Motor neuron (in vitro differentiated cells): Measurements from ENCODE around the gene MIF. TPM values are rescaled to one million over a fixed set of nuclear protein-coding genes. Genes with fewer than 3 reads are reported as not detected.
"Not testable (repeated sequence)": the region's sequence is repeated elsewhere in the genome, so short reads cannot be mapped to it uniquely, and the experiment has no call there.

Experiments used
- ATAC-seq, 8 experiments: fragments of 200-7000 bp; cut with Tn5 transposase; replicated peaks in 6 of 8; 2 replicates each; pipeline ENCODE4 v1.8.0; 2021; ENCODE audit warnings: mild to moderate bottlenecking in 8 of 8, moderate library complexity in 8 of 8
- H3K27ac ChIP-seq, 2 donors: fragments of 250-450 bp; sonication (Bioruptor Pico); 2 replicates each; pipeline ENCODE4 v1.9.0; 2021; ENCODE audit warnings: antibody characterized with exemption in 2 of 2, mild to moderate bottlenecking in 2 of 2, moderate library complexity in 1 of 2
- H3K4me1 ChIP-seq, 2 donors: fragments of 250-450 bp; sonication (Bioruptor Pico); replicated peaks in 1 of 2; 2 replicates each; pipeline ENCODE4 v1.6.1; 2021; ENCODE audit warnings: antibody characterized with exemption in 2 of 2, mild to moderate bottlenecking in 2 of 2, moderate library complexity in 1 of 2
- H3K4me3 ChIP-seq, 5 donors: fragments of 250-450 bp; sonication (Bioruptor Pico); 2 replicates each; pipeline ENCODE4 v1.9.0; 2021; ENCODE audit warnings: antibody characterized with exemption in 5 of 5, mild to moderate bottlenecking in 5 of 5, moderate library complexity in 4 of 5
- WGBS, 10 experiments: fragments of 450-650 bp; shearing (Covaris generic); methylation state at CpG; one replicate each; pipeline ENCODE4 v1.0.0; 2022; 5-methylcytosine and 5-hydroxymethylcytosine counted together
- in situ Hi-C, 9 experiments: fragments of 400-800 bp; cut with MboI; loops; one replicate each; pipeline ENCODE4 v1.15.0; 2021; ENCODE audit warnings: low sequenced_read_pairs in 9 of 9, low pct_unique_long_range_greater_than_20kb in 2 of 9; ENCODE audit not compliant: unreplicated experiment in 9 of 9
- total RNA-seq, 8 experiments: library from RNA; unstranded; fragments of 300-600 nt; gene quantifications; 2 replicates each; pipeline versions ENCODE4 v1.2.3 to v1.2.4, GENCODE V29; 2022

MIF gene
- total RNA-seq, 8 experiments from 2014 or later = 658 to 944 (median 839) TPM

DNA sequence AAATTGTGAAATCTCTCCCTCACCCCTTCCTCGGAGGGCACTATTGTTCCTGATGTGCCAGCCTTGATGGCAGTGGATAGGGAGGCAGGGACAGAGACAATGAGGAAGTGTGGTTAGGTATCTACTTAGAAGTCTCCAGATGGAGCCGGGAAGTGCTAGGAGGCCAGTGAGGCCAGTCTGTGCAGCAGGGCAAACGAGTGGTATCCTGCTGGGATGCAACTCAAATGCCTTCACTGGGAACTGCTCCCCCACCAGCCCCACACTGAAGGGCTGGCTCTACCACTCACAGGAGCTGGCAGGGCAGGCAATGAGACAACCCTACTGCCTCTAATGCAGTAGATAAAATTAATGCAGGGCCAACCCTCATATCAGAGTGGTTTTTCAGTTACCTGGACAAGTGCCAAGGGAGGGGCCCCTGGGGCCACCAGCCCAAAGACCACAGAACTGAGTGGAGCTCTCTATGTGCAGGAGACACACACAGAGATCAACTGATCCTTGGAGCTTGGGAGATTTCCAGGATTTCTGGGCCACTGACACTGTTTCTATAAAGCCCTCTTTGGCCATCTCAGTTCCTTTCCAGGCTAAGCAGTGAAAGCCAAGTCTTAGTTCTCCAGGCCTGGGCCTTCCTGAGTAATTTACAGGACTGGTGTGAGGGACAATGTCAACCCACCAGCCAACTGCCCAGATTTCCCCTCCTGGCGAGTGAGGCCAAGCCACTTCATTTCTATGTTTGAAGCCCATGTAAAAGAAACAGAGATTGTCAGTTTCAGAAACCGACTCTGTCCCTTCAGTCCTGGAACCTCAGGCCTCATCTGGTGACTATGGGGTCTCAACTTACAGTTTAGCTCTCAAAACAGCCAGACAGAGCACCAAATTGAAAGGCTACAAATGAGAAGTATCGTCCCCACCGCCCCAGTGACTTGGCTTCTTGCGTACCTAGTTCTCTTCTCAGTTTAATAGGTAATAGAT lies 4.1 kb downstream of the MIF start:
- ATAC-seq = no peak
- WGBS, 10 experiments = 0 to 100% (median 87%) methylated on average over 1 to 5 of the region's 8 CpGs; no CpG with 5 or more reads in 3 of the 10 experiments
- H3K4me3 ChIP-seq = no peak overlapping the region
- H3K4me1 ChIP-seq = peaks cover 20 to 24% of the 10 kb centered on the region in 2 donors
- in situ Hi-C loops = no loop called here
- H3K27ac ChIP-seq = no peak overlapping the region

- ATAC-seq = no peak
- Histone ChIP-seq H3K4me1 (peaks cover 16 to 20% of the 10 kb centered on the region in 2 donors), H3K4me3 (no peak overlapping the region), H3K27ac (no peak overlapping the region)
- in situ Hi-C loops = no loop called here
- WGBS, 10 experiments = 56 to 100% (median 82%) methylated on average over 2 to 5 of the region's 6 CpGs; no CpG with 5 or more reads in 1 of the 10 experiments
These were observed 5.0 kb downstream of the MIF start for GRCh38 chr22:23899042-23899745.

DNA sequence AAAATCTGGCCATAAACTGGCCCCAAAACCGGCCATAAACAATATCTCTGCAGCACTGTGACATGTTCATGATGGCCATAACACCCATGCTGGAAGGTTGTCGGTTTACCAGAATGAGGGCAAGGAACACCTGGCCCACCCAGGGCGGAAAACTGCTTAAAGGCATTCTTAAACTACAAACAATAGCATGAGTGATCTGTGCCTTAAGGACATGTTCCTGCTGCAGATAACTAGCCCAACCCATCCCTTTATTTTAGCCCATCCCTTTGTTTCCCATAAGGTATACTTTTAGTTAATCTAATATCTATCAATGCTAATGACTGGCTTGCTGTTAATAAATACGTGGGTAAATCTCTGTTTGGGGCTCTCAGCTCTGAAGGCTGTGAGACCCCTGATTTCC lies 6.0 kb downstream of the MIF start:
- in situ Hi-C loops, H3K27ac ChIP-seq: not testable (repeated sequence)

DNA sequence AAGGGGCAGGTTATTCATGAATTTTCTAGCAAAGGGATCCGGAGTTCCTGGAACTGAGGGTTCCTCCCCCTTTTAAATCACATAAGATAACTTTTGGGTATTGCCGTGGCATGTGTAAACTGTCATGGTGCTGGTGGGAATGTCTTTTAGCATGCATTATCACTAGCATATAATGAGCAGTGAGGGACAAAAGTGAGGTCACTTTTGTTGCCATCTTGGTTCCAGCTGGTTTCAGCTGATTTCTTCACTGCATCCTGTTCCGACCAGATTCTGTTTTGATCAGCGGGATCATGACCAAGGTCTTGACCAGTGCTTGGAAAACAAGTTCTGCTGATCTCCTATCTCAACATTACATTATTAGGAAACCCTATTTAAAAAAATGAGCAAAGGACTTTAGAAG lies 7.4 kb downstream of the MIF start:
- Histone ChIP-seq H3K27ac (no peak overlapping the region), H3K4me1 (peaks cover 7 to 10% of the 10 kb centered on the region in 2 donors), H3K4me3 (no peak overlapping the region)
- peak in 4 of 8 experiments; percentile 9 to 27 (median 22) for ATAC-seq
- 50 to 100% (median 83%) methylated on average over 1 to 4 of the region's 4 CpGs; no CpG with 5 or more reads in 2 of the 10 experiments for WGBS, 10 experiments
- in situ Hi-C loops = no loop called here

More for the DNA sequence above, 6.0 kb downstream of the MIF start:
- H3K4me3 ChIP-seq, ATAC-seq: not testable (repeated sequence)
- H3K4me1 ChIP-seq = peaks cover 16 to 20% of the 10 kb centered on the region in 2 donors
- 40 to 100% (median 80%) methylated on average over 1 to 2 of the region's 4 CpGs; no CpG with 5 or more reads in 3 of the 10 experiments for WGBS, 10 experiments

GRCh38 chr22:23903328-23903971 lies 9.3 kb downstream of the MIF start:
- 31 to 100% (median 92%) methylated on average over 1 to 7 of the region's 8 CpGs; no CpG with 5 or more reads in 2 of the 10 experiments for WGBS, 10 experiments
- ATAC-seq = peak in 1 of 8 experiments; percentile 2
- Histone ChIP-seq H3K4me1 (peaks cover 7 to 17% of the 10 kb centered on the region in 2 donors), H3K27ac (no peak overlapping the region), H3K4me3 (no peak overlapping the region)
- in situ Hi-C loops = no loop called here

GRCh38 chr22:23904573-23905254 lies 10.5 kb downstream of the MIF start:
- ATAC-seq = peak in 4 of 8 experiments; percentile 21 to 84 (median 50)
- Histone ChIP-seq H3K27ac (no peak overlapping the region), H3K4me3 (no peak overlapping the region), H3K4me1 (peaks cover 7 to 27% of the 10 kb centered on the region in 2 donors)
- WGBS, 10 experiments = 59 to 100% (median 68%) methylated on average over 1 to 5 of the region's 5 CpGs; no CpG with 5 or more reads in 4 of the 10 experiments
- in situ Hi-C loops = no loop called here

GRCh38 chr22:23906641-23907040 lies 12.5 kb downstream of the MIF start:
- peaks cover 3 to 20% of the 10 kb centered on the region in 2 donors for H3K4me1 ChIP-seq
- WGBS, 10 experiments = 67 to 94% (median 82%) methylated on average over 1 to 3 of the region's 4 CpGs; no CpG with 5 or more reads in 7 of the 10 experiments
- H3K4me3 ChIP-seq = no peak overlapping the region
- no peak for ATAC-seq
- in situ Hi-C loops = no loop called here
- no peak overlapping the region for H3K27ac ChIP-seq

GRCh38 chr22:23907423-23907822 lies 13.2 kb downstream of the MIF start:
- H3K4me3 ChIP-seq, ATAC-seq, H3K27ac ChIP-seq, in situ Hi-C loops: not testable (repeated sequence)
- peaks cover 0 to 16% of the 10 kb centered on the region in 2 donors for H3K4me1 ChIP-seq
- WGBS, 10 experiments = 60 to 100% (median 80%) methylated on average over 1 to 2 of the region's 10 CpGs; no CpG with 5 or more reads in 7 of the 10 experiments

- Histone ChIP-seq H3K4me3 (no peak overlapping the region), H3K4me1 (peaks cover 7 to 21% of the 10 kb centered on the region in 2 donors), H3K27ac (no peak overlapping the region)
- in situ Hi-C loops = no loop called here
- ATAC-seq = peak in 1 of 8 experiments; percentile 8
- 0 to 92% (median 61%) methylated on average over 1 to 10 of the region's 11 CpGs; no CpG with 5 or more reads in 2 of the 10 experiments for WGBS, 10 experiments
These were observed 14.5 kb downstream of the MIF start for GRCh38 chr22:23908587-23909205.

DNA sequence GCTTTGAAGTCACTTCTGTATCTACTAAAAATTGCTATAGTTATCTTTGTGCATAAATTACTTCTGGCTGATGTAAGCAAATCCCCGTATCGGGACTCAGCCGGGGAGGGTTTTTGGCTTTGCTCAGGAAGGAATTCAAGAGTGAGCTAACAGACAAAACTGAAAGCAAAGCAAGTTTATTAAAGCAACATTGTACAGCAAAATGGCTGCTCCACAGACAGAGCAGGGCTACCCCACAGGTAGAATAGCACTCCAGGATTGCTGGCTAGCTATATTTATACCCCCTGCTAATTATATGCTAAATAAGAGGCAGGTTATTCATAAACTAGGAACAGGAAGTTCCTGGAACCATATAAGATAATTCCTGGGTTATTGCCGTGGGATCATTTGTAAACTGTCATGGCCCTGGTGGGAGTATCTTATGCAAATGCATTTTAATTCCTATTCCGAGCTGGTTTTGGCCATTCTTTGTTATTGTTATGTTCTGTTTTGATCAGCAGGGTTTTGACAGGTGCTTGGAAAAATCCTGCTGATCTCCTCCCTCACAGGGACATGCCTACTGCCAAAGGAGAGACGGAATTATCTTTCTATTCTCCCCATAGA lies 15.2 kb downstream of the MIF start:
- ATAC-seq = peak in 2 of 8 experiments; percentile 1 to 5
- in situ Hi-C loops = no loop called here
- WGBS, 10 experiments = 22 to 85% (median 72%) methylated on average over 3 to 6 of the region's 6 CpGs; no CpG with 5 or more reads in 1 of the 10 experiments
- Histone ChIP-seq H3K4me3 (no peak overlapping the region), H3K27ac (no peak overlapping the region), H3K4me1 (peaks cover 7 to 24% of the 10 kb centered on the region in 2 donors)

- no peak overlapping the region for H3K4me3 ChIP-seq
- in situ Hi-C loops = no loop called here
- ATAC-seq = no peak
- no peak overlapping the region for H3K27ac ChIP-seq
- 60 to 100% (median 85%) methylated on average over 1 to 3 of the region's 3 CpGs; no CpG with 5 or more reads in 2 of the 10 experiments for WGBS, 10 experiments
- H3K4me1 ChIP-seq = peaks cover 7 to 27% of the 10 kb centered on the region in 2 donors
These were observed 16.5 kb downstream of the MIF start for GRCh38 chr22:23910496-23911190.
